SK-MEL-5 (cell line): ENCODE measurements around the gene RNF182. TPM values are rescaled to one million over a fixed set of nuclear protein-coding genes. Genes with fewer than 3 reads are reported as not detected.
"Not testable (repeated sequence)": the region's sequence is repeated elsewhere in the genome, so short reads cannot be mapped to it uniquely, and the experiment has no call there.

ENCODE experiments used
- DNase-seq: peaks from one replicate; pipeline ENCODE4 v3.0.0-alpha.2; 2016; ENCODE audit warnings: low read depth, low spot score
- in situ Hi-C: cut with HindIII; loops from 2 replicates; pipeline ENCODE4 v1.10.0; 2016; ENCODE audit warnings: low sequenced_read_pairs, high pct_unique_total_duplicates, low pct_unique_long_range_greater_than_20kb
- total RNA-seq: library from RNA; depleted of rRNA; stranded (reverse); fragments of >200 nt; shearing (Covaris generic); gene quantifications from 2 replicates; pipeline ENCODE4 v1.2.3, GENCODE V29; 2014

Gene RNF182
- total RNA-seq, 1 experiment from 2014 or later = 21.2 TPM

DNA sequence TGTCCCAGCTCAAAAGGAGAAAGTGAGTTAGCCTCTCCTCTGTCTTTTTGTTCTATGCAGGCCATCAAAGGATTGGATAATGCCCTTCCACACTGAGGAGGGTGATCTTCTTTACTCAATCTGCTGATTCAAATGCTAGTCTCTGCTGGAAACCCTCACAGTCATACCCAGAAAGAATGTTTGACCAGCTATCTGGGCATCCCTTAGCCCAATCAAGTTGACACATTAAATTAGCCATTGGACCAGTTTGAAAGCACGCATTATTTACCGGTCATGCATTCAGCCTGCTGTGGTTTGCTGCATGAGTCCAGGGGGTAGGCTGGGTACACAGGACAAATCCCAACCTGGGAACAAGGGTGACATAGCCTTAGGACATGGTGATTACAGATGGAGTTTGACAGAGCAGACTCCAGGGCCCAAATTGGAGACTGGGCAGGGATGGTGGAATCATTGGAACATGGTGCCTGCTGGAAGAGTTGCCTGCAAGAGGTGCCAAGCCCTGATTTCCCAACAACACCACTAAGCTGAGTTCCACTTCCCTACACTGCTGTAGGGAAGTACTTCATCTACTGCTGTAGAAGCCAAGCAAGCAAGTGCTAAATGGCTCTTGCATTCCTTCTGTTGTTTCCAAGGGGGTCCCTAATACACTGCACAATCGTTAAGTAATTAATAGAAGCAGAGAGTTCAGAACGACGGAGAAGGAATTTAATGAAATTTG, 87.7 kb downstream of the RNF182 start:
- in situ Hi-C loops = no loop called here
- DNase-seq = no peak

DNA sequence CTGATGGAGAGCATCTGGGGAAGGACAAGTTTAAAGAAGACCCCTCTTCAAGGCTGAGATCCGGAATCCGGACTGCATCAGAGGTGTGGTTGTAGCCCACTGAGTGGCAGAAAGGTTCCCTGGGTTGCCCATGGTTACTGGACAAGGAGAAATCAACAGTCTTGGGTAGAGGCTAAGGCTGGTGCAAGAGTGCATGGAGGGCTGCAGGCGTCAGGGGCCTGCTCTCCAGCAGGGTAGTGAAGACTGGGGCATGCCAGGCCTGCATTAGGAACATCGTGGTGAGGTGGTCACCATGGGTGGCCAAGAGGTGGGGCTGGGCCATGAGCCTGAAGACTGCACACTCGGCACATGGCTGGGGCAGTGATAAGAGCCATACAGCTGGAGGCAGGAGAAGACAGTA, 91.2 kb downstream of the RNF182 start:
- in situ Hi-C loops = no loop called here
- DNase-seq = no peak

DNA sequence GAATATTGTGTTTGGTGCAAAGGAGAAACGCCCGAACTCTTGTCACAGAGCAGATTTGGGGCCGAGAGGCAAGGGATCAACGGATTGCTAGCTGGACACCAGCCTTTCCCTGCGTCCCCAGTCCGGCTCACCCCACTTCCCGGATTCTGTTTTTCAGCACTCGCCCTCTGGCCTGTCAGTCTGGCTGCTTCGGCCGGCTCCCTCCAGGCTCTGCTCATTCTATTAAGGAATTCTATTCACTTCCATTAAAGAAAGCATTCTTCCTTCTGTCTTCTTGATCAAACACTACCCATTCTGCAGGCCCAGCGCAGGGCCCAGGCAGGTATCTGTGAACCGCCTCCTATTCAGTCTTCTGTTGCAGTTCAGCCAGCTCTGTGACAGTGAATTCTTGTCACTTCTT, 91.7 kb downstream of the RNF182 start:
- in situ Hi-C loops = no loop called here
- no peak for DNase-seq

DNA sequence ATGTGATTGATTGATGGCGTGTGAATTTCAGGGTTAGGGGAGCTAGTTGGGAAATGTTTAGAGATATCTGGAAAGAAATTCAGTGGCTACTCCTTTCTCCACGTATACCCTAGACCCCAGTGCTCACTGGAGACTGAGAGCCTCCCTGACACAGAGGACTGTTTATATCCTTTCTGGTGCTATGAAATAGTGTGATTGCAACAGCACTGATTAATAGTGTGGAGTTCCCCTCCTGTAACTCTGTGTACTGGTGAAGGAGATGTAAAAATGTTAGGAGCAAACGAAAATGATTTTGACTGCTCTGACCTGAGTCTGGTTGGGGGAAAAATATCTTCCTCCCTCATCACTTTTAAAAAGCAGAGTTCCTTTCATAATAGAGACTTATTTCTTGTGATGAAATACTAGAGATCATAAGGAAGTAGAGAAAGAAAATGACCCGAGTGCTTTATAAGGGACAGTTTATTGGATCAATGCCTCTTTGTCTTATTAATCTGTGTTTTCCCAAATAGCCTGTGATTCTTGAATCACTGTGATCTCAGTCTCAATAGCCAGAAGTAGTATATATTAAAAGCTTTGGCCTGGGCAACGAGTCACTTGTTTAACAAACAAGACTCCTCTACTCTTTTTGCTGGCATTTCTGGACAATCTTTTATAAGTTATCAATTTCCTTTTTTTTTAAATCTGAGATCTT, 92.3 kb downstream of the RNF182 start:
- in situ Hi-C loops = no loop called here

DNA sequence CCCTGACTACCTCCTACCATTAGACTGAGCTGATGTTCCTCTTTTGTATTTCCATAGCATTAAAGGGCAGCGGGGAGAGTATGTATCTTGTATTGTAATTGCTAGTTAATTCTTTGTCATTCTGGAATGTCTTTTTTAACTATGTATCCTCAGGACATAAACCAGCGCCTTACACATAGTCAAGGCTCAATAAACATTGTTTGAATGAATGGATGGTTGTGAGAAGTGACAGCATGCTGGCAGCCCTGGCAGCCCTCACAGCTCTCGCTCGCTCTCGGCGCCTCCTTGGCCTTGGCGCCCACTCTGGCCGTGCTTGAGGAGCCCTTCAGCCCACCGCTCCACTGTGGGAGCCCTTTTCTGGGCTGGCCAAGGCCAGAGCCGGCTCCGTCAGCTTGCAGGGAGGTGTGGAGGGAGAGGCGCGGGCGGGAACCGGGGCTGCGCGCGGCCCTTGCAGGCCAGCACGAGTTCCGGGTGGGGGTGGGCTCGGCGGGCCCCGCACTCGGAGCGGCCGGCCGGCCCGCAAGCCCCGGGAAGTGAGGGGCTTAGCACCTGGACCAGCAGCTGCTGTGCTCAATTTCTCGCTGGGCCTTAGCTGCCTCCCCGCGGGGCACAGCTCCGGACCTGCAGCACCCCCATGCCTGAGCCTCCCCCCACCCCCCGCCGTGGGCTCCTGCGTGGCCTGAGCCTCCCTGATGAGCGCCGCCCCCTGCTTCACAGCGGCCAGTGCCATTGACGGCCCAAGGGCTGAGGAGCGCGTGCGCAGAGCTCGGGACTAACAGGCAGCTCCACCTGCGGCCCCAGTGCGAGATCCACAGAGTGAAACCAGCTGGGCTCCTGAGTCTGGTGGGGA, 93.1 kb downstream of the RNF182 start:
- DNase-seq = peak; percentile 36

More for the DNA sequence above, 92.3 kb downstream of the RNF182 start:
- peak; percentile 73 for DNase-seq

DNA sequence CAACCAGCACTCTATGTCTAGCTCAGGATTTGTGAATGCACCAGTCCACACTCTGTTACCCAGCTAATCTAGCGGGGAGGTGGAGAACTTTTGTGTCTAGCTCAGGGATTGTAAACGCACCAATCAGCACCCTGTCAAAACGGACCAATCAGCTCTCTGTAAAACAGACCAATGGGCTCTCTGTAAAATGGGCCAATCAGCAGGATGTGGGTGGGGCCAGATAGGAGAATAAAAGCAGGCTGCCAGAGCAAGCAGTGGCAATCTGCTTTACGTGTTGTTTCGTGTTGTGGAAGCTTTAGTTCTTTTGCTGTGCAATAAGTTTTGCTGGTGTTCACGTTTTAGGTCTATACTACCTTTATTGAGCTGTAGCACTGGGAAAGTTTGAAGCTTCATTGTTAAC, 93.8 kb downstream of the RNF182 start:
- in situ Hi-C loops = not testable (repeated sequence)

More for the DNA sequence above, 93.1 kb downstream of the RNF182 start:
- in situ Hi-C loops = no loop called here

DNA sequence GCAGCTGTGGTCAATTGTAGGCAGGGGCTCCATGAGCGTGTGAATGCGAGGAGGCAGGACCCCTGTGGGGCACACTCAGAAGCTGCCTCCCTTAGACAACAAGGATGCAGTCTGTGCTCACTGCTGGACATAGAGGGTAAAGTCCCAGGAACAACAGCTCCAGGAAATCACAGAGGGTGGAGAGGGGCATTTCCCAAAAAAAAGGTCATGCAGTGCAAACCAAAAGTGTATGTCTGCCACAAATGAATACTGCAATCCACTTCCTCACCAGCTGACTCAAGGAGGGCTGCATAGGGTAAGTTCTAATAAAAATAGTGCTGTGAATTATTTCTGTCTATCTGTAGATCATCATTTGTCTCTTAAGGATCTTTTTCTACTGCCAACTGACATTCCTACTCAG, 95.8 kb downstream of the RNF182 start:
- DNase-seq = no peak
- in situ Hi-C loops = no loop called here

More for the DNA sequence above, 93.8 kb downstream of the RNF182 start:
- DNase-seq = not testable (repeated sequence)

DNA sequence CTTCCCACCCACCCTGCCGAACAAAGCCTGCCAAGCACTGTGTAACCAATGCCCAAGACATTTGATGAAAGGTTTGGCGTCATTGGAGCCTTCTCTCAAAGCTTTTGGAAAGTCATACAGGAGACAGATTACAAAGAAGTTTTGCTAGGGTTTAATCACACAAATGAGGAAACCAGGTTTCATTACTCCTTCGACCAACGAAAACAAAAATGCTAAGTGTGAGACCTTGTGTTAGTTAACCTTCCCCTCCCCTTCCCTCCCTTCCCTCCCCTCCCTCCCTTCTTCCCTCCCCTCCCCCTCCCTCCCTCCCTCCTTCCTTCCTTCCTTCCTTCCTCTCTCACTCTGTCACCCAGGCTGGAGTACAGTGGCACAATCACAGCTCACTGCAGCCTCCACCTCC, 96.7 kb downstream of the RNF182 start:
- DNase-seq = peak; percentile 30
- in situ Hi-C loops = no loop called here

DNA sequence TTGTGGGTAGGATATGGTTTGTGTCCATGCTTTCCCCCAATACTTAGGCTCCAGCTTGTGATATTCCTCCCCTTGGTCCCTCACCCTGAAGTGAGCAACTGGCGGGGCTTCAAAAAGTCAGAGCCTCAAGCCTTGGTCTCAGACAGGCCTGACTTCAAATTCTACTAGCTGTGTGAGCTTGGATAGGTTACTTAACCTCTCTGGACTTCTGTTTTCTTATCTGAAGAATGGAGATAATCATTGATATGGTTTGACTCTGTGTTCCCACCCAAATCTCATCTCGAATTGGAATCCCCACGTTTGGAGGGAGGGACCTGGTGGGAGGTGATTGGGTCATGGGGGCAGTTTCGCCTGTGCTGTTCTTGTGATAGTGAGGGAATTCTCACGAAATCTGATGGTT, 97.9 kb downstream of the RNF182 start:
- in situ Hi-C loops = no loop called here
- DNase-seq = no peak

DNA sequence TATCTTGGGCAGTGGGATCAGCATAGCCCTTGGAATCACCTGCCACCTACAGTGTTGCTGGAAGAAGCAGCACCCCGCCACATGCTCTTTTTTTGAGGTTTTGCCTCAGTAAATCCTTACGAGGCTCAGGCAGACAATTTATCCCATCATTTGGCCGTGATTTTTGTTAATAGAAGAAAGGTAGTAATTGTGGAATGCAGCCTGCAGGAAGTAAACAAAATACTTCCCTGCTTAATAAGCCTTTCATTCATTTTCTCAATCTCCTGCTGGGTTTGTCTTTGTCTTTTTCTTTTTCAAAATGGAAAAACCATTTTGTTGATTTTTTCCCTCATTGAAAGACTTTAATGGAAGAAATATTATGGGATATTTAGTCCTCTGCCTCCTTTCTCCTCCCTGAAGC, 99.1 kb downstream of the RNF182 start:
- DNase-seq = no peak
- in situ Hi-C loops = no loop called here

DNA sequence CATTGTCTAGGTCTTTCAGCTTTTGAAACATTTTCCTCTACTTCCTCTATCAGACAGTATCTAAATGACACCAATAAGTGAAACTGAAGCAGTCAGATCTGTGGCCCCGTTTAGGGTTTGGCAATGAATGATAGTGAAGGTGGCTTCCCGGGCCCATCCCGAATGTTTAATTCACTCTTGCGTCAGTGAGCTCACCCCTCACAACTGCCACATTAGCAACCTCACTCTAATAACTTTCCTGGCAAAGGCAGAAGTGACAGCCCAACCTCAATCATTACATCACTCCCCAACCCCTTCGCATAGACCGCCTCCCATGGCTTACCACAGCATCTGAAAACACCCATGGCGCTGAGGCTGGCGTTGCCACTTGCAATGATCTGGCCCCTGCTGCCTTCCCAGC, 100.4 kb downstream of the RNF182 start:
- no peak for DNase-seq
- in situ Hi-C loops = no loop called here

DNA sequence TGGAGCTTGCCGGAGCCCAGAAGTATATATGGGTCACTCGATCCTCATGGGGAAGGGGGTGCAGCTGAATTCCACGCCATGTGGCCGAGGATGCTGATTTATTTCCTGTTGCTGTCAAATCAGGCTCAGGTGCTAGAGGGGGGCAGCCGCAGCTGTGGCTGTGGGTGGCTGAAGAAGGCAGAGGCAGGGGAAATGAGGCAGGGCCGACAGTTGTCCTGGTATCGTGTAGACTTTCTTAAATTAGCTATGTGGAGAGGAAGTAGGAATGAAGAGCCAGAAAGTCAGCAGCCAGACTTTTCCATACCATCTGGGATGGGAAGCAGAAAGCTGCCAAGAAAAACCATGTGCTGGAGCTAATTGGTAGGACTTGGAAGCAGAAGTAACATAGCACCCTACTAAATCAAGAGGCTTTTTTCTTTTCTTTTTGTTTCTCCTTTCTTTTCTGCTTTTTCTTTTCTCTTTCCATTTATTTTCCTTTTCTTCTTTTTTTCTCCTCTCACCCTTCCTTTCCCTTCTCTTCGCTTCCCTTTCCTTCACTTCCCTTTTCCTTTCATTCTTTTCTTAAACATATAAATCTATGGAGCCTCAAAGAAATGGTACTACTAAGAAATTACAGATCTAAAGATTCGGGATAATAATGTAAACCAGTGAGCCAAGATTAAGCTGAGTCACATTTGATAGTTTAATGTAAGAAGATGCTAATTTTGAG, 102.2 kb downstream of the RNF182 start:
- in situ Hi-C loops = no loop called here
- no peak for DNase-seq

DNA sequence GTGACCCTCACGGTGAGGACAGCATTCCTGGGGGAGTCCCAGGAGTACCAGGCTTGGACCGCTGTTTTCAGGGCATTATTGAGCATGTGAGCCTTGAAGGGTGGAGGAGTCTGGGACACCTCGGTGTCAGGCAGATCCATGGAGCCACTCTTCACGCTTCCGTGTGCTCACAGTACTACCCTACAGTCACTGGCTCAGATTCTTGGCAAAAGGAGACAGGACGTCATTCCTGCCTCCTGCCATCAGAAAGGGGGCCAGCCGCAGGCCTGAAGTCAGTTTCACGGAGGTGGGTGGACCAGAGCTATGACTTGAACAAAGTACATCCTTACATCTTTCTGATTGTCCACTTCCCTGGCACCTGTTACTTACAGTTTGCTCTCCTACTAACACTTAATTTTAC, 103.9 kb downstream of the RNF182 start:
- in situ Hi-C loops = no loop called here
- DNase-seq = no peak

DNA sequence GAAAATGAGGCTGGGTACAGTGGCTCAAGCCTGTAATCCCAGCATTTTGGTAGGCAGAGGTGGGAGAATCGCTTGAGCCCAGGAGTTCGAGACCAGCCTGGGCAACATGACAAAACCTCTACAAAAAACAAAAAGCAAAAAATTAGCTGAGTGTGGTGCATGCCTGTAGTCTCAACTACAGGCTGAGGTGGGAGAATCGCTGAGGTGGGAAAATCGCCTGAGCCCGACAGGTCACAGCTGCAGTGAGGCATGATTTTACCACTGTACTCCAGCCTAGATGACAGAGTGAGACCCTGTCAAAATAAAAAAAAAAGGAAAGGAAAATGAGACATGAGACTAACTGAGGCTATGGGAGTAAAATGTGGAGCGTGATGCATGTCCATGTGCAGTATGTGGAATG, 104.9 kb downstream of the RNF182 start:
- in situ Hi-C loops = no loop called here
- DNase-seq = no peak
